ENCODE measurements around the gene IP6K3. TPM values are rescaled to one million over a fixed set of nuclear protein-coding genes. Genes with fewer than 3 reads are reported as not detected.

The IP6K3 gene
- polyA plus RNA-seq, 3 donors = not detected

GRCh38 chr6:33752646-33753015, 5.9 kb upstream of the IP6K3 start:
- Histone ChIP-seq H3K4me3 (replicated peaks in 1 of 3; ENCODE audit: low read depth in 2 of 3, low read length in 3 of 3) (no peak overlapping the region), H3K9me3 (replicated peaks in 1 of 2; ENCODE audit: control insufficient read depth in 1 of 2, insufficient read depth in 1 of 2, low read length in 2 of 2) (no peaks in the 10 kb centered on the region), H3K9ac (ENCODE audit: insufficient read depth, low read length, poor library complexity, severe bottlenecking) (no peak overlapping the region), H3K27me3 (ENCODE audit: control insufficient read depth in 2 of 2, insufficient read depth in 2 of 2, low read length in 2 of 2) (no peaks in the 10 kb centered on the region), H3K4me1 (ENCODE audit: control insufficient read depth in 1 of 2, insufficient read depth in 2 of 2, low read length in 2 of 2) (no peaks in the 10 kb centered on the region), H3K4me2 (replicated peaks; ENCODE audit: extremely low read depth, low read length, poor library complexity, severe bottlenecking) (no peak overlapping the region), H3K27ac (ENCODE audit: low read depth in 1 of 2, low read length in 2 of 2) (no peak overlapping the region), H3K79me2 (ENCODE audit: insufficient read depth, low read length) (no peaks in the 10 kb centered on the region), H4K20me1 (ENCODE audit: insufficient read depth, low read length) (no peaks in the 10 kb centered on the region), H2AFZ (ENCODE audit: insufficient read depth, low read depth, low read length, poor library complexity, severe bottlenecking) (no peak overlapping the region), H3K36me3 (replicated peaks in 1 of 2; ENCODE audit: control insufficient read depth in 1 of 2, insufficient read depth in 2 of 2, low read length in 2 of 2) (no peaks in the 10 kb centered on the region)
- Mint-ChIP-seq H3K36me3 (no peaks in the 10 kb centered on the region), H3K9me3 (no peaks in the 10 kb centered on the region), H3K4me3 (no peak overlapping the region), H3K27me3 (ENCODE audit: low read depth in 3 of 3) (peaks cover 0 to 7% (median 4%) of the 10 kb centered on the region in 3 donors), H3K27ac (no peak overlapping the region), H3K4me1 (peaks cover 13% of the 10 kb centered on the region)
- intact Hi-C loops (cut with micrococcal nuclease) = no loop called here
- no peak for TF ChIP-seq CTCF (IDR thresholded peaks at IDR 0.05)
- no CpG with 5 or more reads among the region's 1 CpG for WGBS (ENCODE audit: insufficient coverage)
- no peak for DNase-seq

GRCh38 chr6:33751771-33752645, 5.3 kb upstream of the IP6K3 start:
- no peak for TF ChIP-seq CTCF (IDR thresholded peaks at IDR 0.05)
- no peaks in the 10 kb centered on the region for H3K36me3 Mint-ChIP-seq
- no peak overlapping the region for H2AFZ ChIP-seq (ENCODE audit: insufficient read depth, low read depth, low read length, poor library complexity, severe bottlenecking)
- 83% methylated on average over 8 of the region's 15 CpGs for WGBS (ENCODE audit: insufficient coverage)
- no peak overlapping the region for H3K4me2 ChIP-seq (replicated peaks; ENCODE audit: extremely low read depth, low read length, poor library complexity, severe bottlenecking)
- no peak overlapping the region for H3K4me3 ChIP-seq (replicated peaks in 1 of 3; ENCODE audit: low read depth in 2 of 3, low read length in 3 of 3)
- H3K79me2 ChIP-seq (ENCODE audit: insufficient read depth, low read length) = no peaks in the 10 kb centered on the region
- peaks cover 13% of the 10 kb centered on the region for H3K4me1 Mint-ChIP-seq
- no peaks in the 10 kb centered on the region for H3K27me3 ChIP-seq (ENCODE audit: control insufficient read depth in 2 of 2, insufficient read depth in 2 of 2, low read length in 2 of 2)
- H3K27ac ChIP-seq (ENCODE audit: low read depth in 1 of 2, low read length in 2 of 2) = no peak overlapping the region
- no peak for DNase-seq
- no peak overlapping the region for H3K9ac ChIP-seq (ENCODE audit: insufficient read depth, low read length, poor library complexity, severe bottlenecking)
- peaks cover 0 to 9% (median 4%) of the 10 kb centered on the region in 3 donors for H3K27me3 Mint-ChIP-seq (ENCODE audit: low read depth in 3 of 3)
- H3K27ac Mint-ChIP-seq = no peak overlapping the region
- no peaks in the 10 kb centered on the region for H3K4me1 ChIP-seq (ENCODE audit: control insufficient read depth in 1 of 2, insufficient read depth in 2 of 2, low read length in 2 of 2)
- H3K4me3 Mint-ChIP-seq = no peak overlapping the region
- intact Hi-C loops (cut with micrococcal nuclease) = no loop called here
- no peaks in the 10 kb centered on the region for H4K20me1 ChIP-seq (ENCODE audit: insufficient read depth, low read length)
- H3K9me3 ChIP-seq (replicated peaks in 1 of 2; ENCODE audit: control insufficient read depth in 1 of 2, insufficient read depth in 1 of 2, low read length in 2 of 2) = no peaks in the 10 kb centered on the region
- H3K9me3 Mint-ChIP-seq = no peaks in the 10 kb centered on the region
- H3K36me3 ChIP-seq (replicated peaks in 1 of 2; ENCODE audit: control insufficient read depth in 1 of 2, insufficient read depth in 2 of 2, low read length in 2 of 2) = no peaks in the 10 kb centered on the region

Data from CD14-positive monocyte (primary cell).